Peyer's patch (tissue), 4 donors: ENCODE results near the gene TMEM271. TPM values are rescaled to one million over a fixed set of nuclear protein-coding genes. Genes with fewer than 3 reads are reported as not detected.

Experiments
- DNase-seq, 3 donors: peaks; one replicate each; pipeline ENCODE4 v3.0.0-alpha.2; 2017 to 2019
- H3K27ac ChIP-seq, 4 donors: fragments of 200-600 bp; sonication (generic); one replicate each; pipeline ENCODE4 v1.5.1; 2016 to 2019
- H3K27me3 ChIP-seq, 2 donors: fragments of 200-600 bp; sonication (generic); one replicate each; pipeline ENCODE4 v1.5.1; 2019
- H3K36me3 ChIP-seq, 3 donors: fragments of 200-600 bp; sonication (generic); one replicate each; pipeline ENCODE4 v1.5.1; 2016 to 2019
- H3K4me1 ChIP-seq, 4 donors: fragments of 200-600 bp; sonication (generic); one replicate each; pipeline ENCODE4 v1.5.1; 2016 to 2019
- H3K4me3 ChIP-seq, 4 donors: fragments of 200-600 bp; sonication (generic); 1 replicate in 3 of 4; 2 replicates in 1 of 4; pipeline ENCODE4 v1.5.1; 2016 to 2019; ENCODE audit warnings: mild to moderate bottlenecking in 1 of 4
- H3K9me3 ChIP-seq, 4 donors: fragments of 200-600 bp; sonication (generic); one replicate each; pipeline ENCODE4 v1.5.1; 2016 to 2019; ENCODE audit warnings: mild to moderate bottlenecking in 1 of 4
- CTCF ChIP-seq, 6 experiments: fragments of 450-650 bp in 4 of 6; fragments of 200-600 bp in 2 of 6; sonication (generic) in 1 of 6; IDR thresholded peaks; one replicate each; pipeline ENCODE4 v1.5.1; 2017 to 2019; ENCODE audit warnings: antibody characterized with exemption in 6 of 6, mild to moderate bottlenecking in 3 of 6, moderate library complexity in 1 of 6
- POLR2A ChIP-seq, 2 donors: fragments of 450-650 bp; IDR thresholded peaks; one replicate each; pipeline ENCODE4 v1.5.1; 2017; ENCODE audit warnings: antibody characterized with exemption in 2 of 2, mild to moderate bottlenecking in 2 of 2, moderate library complexity in 2 of 2
- total RNA-seq, 4 donors: library from RNA; depleted of rRNA; stranded (reverse); fragments of >200 nt; gene quantifications; one replicate each; pipeline ENCODE4 v1.1.0, GENCODE V29; 2016

Gene TMEM271
- total RNA-seq, 4 donors from 2014 or later = not detected

- Histone ChIP-seq H3K9me3 (no peaks in the 10 kb centered on the region), H3K36me3 (peaks cover 0 to 68% (median 0%) of the 10 kb centered on the region in 3 donors), H3K4me1 (no peaks in the 10 kb centered on the region), H3K4me3 (no peak overlapping the region), H3K27ac (no peak overlapping the region), H3K27me3 (no peaks in the 10 kb centered on the region)
- TF ChIP-seq CTCF (IDR thresholded peaks at IDR 0.05) (no peak), POLR2A (IDR thresholded peaks at IDR 0.05) (no peak)
- DNase-seq = no peak
These were observed 40.2 kb downstream of the TMEM271 start for GRCh38 chr4:535924-536281.

GRCh38 chr4:535181-535923 lies 40.7 kb downstream of the TMEM271 start:
- Histone ChIP-seq H3K27me3 (no peaks in the 10 kb centered on the region), H3K27ac (no peak overlapping the region), H3K4me1 (no peaks in the 10 kb centered on the region), H3K4me3 (no peak overlapping the region), H3K9me3 (no peaks in the 10 kb centered on the region), H3K36me3 (peaks cover 0 to 73% (median 0%) of the 10 kb centered on the region in 3 donors)
- peak in 1 of 3 donors; percentile 43 for DNase-seq
- no peak for TF ChIP-seq POLR2A (IDR thresholded peaks at IDR 0.05)
- no peak for TF ChIP-seq CTCF (IDR thresholded peaks at IDR 0.05)

GRCh38 chr4:534576-535151 lies 41.4 kb downstream of the TMEM271 start:
- no peaks in the 10 kb centered on the region for H3K4me1 ChIP-seq
- peak in 1 of 3 donors; percentile 27 for DNase-seq
- no peak overlapping the region for H3K4me3 ChIP-seq
- no peaks in the 10 kb centered on the region for H3K27me3 ChIP-seq
- TF ChIP-seq CTCF (IDR thresholded peaks at IDR 0.05) (no peak), POLR2A (IDR thresholded peaks at IDR 0.05) (no peak)
- no peaks in the 10 kb centered on the region for H3K9me3 ChIP-seq
- no peak overlapping the region for H3K27ac ChIP-seq
- H3K36me3 ChIP-seq = peaks cover 0 to 80% (median 0%) of the 10 kb centered on the region in 3 donors

- no peak overlapping the region for H3K4me3 ChIP-seq
- no peaks in the 10 kb centered on the region for H3K9me3 ChIP-seq
- no peaks in the 10 kb centered on the region for H3K27me3 ChIP-seq
- H3K27ac ChIP-seq = no peak overlapping the region
- peaks cover 0 to 84% (median 0%) of the 10 kb centered on the region in 3 donors for H3K36me3 ChIP-seq
- no peak for TF ChIP-seq CTCF (IDR thresholded peaks at IDR 0.05)
- TF ChIP-seq POLR2A (IDR thresholded peaks at IDR 0.05) = no peak
- H3K4me1 ChIP-seq = no peaks in the 10 kb centered on the region
- DNase-seq = no peak
These were observed 42.0 kb downstream of the TMEM271 start for GRCh38 chr4:534101-534575.

- no peak overlapping the region for H3K4me3 ChIP-seq
- no peaks in the 10 kb centered on the region for H3K9me3 ChIP-seq
- no peak for TF ChIP-seq POLR2A (IDR thresholded peaks at IDR 0.05)
- no peak for TF ChIP-seq CTCF (IDR thresholded peaks at IDR 0.05)
- H3K27me3 ChIP-seq = no peaks in the 10 kb centered on the region
- no peak overlapping the region for H3K27ac ChIP-seq
- no peaks in the 10 kb centered on the region for H3K4me1 ChIP-seq
- peaks cover 0 to 90% (median 0%) of the 10 kb centered on the region in 3 donors for H3K36me3 ChIP-seq
- no peak for DNase-seq
These were observed 42.6 kb downstream of the TMEM271 start for GRCh38 chr4:533318-534100.
